DMS79 (cell line): Measurements from ENCODE around the gene DDX42.
A peak's percentile ranks its signal among the peaks of the same experiment; 100 is the strongest.

Experiments
- DNase-seq: peaks from one replicate; lab custom pipeline; 2025; lab: John Stamatoyannopoulos, UW

Gene DDX42

GRCh38 chr17:63774141-63774968 lies at the start of gene DDX42:
Gene DDX42, plus strand, starts transcription at chr17:63774170. Its CDS starts 12,880 bp downstream, at chr17:63787050.
- DNase-seq: no peak

GRCh38 chr17:63735691-63736090 lies 38.3 kb upstream of the DDX42 start:
- DNase-seq: no peak

- DNase-seq: peak; percentile 1
These were observed 33.4 kb upstream of the DDX42 start for GRCh38 chr17:63740464-63741142.

GRCh38 chr17:63741143-63741407 lies 32.9 kb upstream of the DDX42 start:
- DNase-seq: no peak

GRCh38 chr17:63741408-63742173 lies 32.4 kb upstream of the DDX42 start, which contains the start of gene STRADA:
Gene STRADA, minus strand, starts transcription at chr17:63741799. Its CDS starts 13,430 bp downstream, at chr17:63728369.
- peak; percentile 84 for DNase-seq

GRCh38 chr17:63751806-63752205 lies 22.2 kb upstream of the DDX42 start:
- DNase-seq: no peak

- DNase-seq: no peak
These were observed 21.3 kb upstream of the DDX42 start for GRCh38 chr17:63752707-63753106.

- DNase-seq: no peak
These were observed 20.8 kb upstream of the DDX42 start for GRCh38 chr17:63753215-63753614.

- no peak for DNase-seq
These were observed 19.9 kb upstream of the DDX42 start for GRCh38 chr17:63754046-63754445.

- DNase-seq: no peak
These were observed 15.5 kb upstream of the DDX42 start for GRCh38 chr17:63758428-63758827.

- DNase-seq: no peak
These were observed 13.0 kb upstream of the DDX42 start for GRCh38 chr17:63760771-63761539.

- no peak for DNase-seq
These were observed 11.6 kb upstream of the DDX42 start for GRCh38 chr17:63762161-63763078.

GRCh38 chr17:63764716-63765115 lies 9.3 kb upstream of the DDX42 start:
- no peak for DNase-seq

- DNase-seq: no peak
These were observed 7.2 kb upstream of the DDX42 start for GRCh38 chr17:63766754-63767153.

GRCh38 chr17:63768433-63768832 lies 5.5 kb upstream of the DDX42 start:
- no peak for DNase-seq

- DNase-seq: no peak
These were observed 1.1 kb upstream of the DDX42 start for GRCh38 chr17:63772801-63773271.

GRCh38 chr17:63773272-63774140 lies 464 bp upstream of the DDX42 start, which contains the start of gene CCDC47:
Gene CCDC47, minus strand, starts transcription at chr17:63773597. Its CDS starts 7,422 bp downstream, at chr17:63766175.
- DNase-seq: peak; percentile 87

GRCh38 chr17:63774969-63775265 lies 947 bp downstream of the DDX42 start:
- DNase-seq: no peak

- no peak for DNase-seq
These were observed 1.4 kb downstream of the DDX42 start for GRCh38 chr17:63775420-63775819.

GRCh38 chr17:63780507-63780906 lies 6.5 kb downstream of the DDX42 start:
- DNase-seq: no peak
